GM20431 (cell line): ENCODE results near the gene E2F1.

Source experiments
- in situ Hi-C: fragments of 300-500 bp; cut with MseI, MboI; formaldehyde crosslinking; loops from one replicate; pipeline ENCODE4 v1.15.0; 2020; ENCODE audit warnings: low sequenced_read_pairs; ENCODE audit not compliant: unreplicated experiment

E2F1 gene

DNA sequence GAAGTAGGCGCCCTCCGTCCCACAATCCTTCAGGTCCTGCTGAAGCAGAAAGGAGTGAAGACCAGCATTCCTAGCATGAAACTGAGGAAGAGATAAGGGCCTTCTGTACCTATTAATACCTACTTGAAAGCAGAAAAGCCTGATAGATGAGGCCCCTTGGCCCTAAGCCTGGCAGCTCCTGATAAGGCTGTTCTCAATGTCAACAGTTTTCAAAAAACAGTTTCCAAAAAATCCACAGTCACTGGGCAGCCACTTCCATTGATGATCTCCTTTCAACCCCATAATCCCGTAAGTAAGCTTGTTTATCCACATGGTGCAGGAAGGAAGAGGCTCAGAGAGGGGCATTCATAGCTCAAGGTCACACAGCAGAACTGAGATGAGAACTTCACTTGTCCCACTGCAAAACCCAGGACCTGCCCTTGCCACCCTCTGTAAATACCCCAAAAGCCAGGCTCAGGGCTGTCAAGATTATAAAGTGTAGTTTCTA, 2.8 kb upstream of the E2F1 start:
- in situ Hi-C loops = no loop called here

DNA sequence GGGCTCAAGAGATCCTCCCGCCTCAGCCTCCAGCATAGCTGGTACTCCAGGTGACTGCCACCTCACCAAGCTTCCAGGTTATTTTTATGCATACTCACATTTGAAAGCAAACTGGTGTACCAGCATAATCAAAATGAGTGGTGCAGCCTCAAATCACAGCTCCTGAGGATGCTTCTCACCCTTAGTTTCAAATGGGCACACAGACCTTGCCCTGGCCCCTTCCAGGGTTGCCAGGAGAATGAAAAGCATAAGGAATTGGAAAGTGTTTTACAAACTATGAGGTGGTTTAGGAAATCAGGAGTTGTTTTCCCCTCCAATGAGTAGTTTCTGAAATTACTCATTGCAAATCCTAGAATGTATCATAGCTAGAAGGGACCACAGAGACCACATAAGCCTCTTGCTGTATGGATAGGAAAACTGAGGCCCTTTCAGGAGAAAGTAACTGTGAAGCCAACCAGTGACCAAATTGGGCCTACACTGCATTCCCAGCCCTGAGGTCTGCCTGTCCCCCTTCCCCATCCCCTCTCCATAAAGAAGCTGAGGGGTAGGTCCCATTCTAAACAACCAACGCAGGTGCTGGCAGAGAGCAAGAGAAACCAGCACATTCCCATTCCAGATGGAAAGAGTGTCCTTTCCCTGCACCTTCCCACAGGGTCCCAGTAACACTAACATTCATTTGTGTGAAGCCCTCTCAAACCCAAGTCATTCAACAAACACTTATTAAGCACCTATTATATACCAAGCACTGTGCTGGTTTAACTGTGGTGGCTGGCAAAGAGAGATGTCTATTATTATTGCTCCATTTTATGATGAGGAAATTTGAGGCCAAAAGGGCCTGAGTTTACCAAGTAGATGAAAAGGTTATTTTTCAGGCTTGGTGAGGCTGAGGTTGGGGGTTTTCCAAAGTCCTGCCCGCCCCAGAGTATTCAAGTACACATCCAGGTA, 2.1 kb upstream of the E2F1 start:
- in situ Hi-C loops = no loop called here

DNA sequence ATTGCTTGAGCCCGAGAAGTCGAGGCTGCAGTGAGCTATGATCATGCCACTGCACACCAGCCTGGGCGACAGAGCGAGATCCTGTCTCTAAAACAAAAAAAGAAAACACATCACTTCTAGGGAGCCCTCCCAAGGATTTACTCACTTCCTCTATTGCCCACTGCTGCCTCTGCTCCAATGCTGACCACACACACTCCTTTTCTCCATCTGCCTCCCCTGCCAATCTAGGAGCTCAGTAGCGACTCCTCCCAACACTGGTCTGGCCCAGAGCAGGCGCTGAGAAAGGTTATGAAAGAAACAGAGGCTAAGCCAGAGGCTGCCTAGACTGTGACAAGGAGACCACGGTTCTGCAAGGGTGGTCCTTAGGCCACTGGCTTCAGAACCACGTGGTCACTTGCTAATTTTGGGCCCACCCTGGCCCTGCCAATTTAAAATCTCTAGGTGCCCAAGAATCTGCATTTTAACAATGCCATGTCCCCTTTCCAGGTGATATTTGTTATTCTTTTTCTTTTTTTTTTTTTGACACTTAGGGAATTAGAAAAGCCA, 1.3 kb upstream of the E2F1 start:
- in situ Hi-C loops = no loop called here

DNA sequence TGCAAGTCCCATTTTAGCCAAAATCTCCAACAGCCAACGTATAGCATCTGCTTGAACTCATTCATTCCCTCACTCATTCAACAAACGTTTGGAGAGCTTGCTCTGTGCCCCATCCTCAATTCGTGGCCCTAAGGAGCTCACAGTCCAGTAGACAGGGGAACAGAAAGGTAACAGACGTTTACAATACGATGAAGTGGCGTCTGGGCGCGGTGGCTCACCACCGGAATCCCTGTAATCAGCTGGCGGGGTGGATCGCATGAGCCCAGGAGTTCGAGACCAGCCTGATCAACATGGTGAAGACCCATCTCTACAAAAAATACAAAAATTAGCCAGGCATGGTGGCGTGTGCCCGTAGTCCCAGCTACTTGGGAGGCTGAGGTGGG, 790 bp upstream of the E2F1 start:
- in situ Hi-C loops = no loop called here

DNA sequence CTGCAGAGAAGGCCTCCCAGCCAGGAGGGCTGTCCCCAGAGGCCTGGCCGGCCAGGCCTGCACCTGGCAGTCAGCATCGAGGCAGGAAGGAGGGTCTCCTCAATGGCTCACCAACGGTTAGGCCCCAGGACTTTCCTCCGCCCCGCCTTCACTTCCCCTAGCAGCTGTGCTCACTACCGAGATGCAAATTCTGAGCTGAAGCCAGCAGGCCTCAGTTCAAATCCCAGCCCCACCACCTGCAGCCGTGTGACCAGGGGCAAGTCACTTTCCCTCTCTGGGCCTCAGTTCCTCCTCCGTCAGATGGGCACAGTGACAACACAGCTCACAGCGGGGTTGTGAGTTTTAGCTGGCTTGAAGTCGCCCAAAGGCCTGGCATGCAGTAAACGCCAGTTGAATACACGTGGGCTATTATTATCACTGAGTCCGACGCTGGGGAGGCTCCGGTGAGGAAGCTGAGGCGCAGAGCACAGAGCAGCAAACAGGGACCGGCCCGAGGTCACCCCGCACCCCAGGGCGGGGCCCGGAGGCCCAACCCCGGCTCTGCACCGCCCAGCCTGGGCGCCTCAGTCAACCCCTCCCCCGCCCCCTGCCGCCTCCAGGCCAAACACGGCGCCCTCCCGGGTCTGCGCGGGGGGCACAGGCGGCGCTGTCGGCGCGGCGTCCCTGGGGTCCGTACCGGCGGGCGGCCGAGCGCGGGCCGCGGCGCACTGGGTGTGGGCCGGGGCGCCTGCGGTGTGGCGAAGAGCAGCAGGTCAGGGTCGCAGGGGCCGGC, 671 bp downstream of the E2F1 start:
- in situ Hi-C loops = no loop called here

DNA sequence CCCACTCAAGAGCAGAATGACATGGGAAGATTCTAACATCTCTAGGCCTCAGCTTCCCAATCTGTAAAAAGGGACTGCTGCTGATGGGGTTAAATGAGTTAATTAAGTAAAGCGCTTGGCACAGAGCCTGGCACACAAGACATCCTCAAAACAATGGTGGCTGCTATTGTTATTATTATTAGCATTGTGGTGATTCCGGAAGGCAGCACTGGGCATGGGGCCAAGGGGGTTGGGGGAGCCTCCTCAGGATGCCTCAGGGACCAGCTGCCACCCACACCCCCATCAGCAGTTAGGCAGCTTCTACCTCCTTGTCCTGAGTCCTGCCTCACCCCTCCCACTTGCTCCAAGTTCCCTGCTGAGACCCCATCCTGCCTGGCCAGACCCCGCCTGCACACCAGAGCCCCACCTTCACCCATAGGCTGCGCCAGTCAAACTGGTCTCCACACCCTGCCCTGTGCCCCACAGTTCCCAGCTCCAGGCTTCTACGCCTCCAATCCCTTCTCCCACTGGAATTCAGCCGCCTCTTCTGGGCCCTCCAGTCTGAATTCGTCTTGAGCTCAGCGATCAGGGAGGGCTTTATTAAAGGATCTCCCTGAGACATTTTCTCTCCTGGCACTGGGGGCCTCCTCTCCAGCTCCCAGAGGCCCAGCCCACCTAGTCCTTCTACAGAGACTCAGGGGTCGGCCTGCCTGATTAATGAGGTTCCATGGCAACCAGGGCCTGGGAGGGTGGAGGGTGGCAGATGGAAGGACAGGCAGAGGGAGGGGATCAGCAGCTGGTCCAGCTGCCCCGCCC, 1.5 kb downstream of the E2F1 start:
- in situ Hi-C loops = no loop called here

DNA sequence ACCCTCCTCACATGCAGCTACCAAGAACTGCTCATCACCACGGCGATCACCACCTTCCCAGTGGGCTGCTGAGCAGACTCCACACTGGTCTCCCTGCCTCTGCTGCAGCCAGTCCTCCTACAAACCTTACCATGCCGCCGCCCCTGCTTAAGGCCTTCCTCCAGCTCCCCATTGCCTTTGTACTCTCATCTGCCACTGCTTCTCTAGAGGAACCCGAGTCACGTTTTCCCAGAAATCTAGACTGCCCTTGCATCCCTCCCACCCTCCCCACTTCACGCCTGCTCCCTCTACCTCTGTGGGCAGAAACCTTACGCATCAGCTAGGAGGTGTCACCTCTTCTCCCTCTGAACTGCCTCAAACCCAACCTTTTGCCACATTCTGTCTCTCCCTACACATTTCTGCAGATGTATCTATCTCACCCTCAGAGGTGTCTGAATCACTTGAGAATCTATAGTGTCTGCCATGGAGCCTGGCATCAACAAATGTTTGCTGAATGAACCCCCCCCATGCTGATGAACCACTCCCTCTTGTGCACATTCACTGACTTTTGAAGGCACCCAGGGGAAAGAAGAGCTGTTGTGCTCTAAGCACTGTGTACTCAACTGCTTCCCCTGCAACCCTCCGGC, 4.3 kb downstream of the E2F1 start:
- in situ Hi-C loops = no loop called here

DNA sequence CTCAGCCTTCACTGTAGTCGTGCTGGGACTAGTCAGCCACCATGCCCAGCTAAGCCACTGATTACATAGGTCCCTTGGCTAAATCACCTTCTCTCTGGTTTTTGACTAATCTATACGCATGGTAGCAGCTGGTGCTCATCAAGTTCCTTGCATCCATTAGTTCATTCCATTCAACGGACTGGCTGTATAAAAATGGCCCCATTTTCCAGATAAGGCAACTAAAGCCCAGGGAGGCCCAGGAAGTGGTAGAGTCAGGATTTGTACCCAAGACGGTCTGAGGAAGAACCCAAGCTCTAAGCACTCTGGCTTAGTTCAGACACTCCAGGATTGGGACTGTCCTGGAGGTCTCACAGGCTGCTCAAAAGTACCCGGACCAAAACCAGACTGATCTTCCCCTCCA, 4.9 kb downstream of the E2F1 start:
- in situ Hi-C loops = no loop called here

DNA sequence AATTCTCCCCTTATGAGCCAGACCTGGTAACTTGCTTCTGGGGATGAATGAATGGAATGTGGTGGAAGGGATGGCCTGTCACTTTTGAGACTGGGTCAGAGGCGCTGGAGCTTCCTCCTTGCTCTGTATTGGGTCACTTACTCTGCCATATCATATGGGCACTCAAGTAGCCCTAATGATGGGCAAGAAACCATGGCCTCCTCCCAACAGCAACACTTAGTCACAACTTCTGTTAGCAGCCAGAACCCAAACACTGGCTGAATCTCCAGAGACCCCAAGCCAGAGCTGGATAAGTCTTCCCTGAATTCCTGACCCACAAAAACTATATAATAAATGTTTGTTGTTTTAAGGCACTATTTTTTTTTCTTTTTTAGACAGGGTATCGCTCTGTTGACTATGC, 5.5 kb downstream of the E2F1 start:
- in situ Hi-C loops = no loop called here

DNA sequence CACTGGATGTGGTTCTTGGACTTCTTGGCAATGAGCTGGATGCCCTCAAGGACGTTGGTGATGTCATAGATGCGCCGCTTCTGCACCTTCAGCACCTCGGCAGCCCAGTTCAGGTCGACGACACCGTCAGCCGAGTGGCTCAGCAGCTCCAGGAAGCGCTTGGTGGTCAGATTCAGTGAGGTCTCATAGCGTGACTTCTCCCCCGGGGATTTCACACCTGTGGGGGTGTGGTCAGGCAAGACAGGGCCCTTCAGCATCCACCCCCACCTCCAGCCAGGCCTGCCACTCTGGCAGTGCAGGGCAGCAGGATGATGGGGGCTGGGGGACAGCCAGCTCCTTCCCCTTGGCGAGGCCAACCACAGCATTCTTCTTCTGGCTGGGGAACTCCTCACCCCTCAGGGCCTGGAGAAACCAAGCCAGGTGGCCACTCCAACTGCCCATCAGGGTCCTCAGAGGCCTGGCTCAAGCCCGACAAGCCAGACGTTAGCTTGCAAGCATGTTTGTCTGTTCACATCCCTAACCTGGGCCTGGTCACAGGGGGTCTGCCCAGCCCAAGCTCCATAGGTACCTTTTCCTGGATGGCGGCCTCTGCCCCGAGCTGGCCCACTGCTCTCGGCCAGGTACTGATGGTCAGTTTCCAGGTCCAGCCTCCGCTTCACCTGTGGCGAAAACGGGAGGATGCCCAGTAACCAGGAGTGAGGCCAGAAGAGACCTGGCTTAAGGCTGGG, 6.3 kb downstream of the E2F1 start:
- in situ Hi-C loops = no loop called here

DNA sequence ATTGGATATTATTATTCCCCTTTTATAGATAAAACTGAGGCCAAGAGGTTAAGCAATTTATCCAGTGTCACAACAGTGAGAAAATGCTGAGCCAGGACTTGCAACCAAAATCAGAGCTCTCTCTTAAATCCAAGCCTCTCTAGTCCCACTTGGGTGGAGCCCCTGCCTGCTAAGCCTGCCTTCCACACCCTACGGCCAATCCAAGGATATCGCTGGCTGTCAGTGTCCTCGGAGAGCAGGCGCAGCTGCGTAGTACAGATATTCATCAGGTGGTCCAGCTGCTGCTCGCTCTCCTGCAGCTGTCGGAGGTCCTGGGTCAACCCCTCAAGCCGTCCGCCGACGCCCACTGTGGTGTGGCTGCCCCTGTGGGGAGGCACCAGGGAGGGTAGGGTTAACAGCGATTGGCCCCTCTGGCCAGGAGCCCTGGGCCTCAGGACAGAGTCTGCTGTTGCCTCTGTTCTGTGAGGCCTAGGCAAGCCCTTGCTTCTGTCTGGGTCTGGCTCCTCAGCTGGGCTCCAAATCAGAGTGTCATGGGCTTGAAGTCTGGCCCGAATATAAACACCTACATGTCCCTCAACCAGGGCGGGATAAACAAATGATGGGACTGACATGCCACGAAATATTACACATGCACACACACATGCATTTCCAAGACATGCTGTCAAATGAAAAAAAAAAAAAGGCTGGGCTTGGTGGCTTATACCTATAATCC, 8.0 kb downstream of the E2F1 start:
- in situ Hi-C loops = no loop called here

DNA sequence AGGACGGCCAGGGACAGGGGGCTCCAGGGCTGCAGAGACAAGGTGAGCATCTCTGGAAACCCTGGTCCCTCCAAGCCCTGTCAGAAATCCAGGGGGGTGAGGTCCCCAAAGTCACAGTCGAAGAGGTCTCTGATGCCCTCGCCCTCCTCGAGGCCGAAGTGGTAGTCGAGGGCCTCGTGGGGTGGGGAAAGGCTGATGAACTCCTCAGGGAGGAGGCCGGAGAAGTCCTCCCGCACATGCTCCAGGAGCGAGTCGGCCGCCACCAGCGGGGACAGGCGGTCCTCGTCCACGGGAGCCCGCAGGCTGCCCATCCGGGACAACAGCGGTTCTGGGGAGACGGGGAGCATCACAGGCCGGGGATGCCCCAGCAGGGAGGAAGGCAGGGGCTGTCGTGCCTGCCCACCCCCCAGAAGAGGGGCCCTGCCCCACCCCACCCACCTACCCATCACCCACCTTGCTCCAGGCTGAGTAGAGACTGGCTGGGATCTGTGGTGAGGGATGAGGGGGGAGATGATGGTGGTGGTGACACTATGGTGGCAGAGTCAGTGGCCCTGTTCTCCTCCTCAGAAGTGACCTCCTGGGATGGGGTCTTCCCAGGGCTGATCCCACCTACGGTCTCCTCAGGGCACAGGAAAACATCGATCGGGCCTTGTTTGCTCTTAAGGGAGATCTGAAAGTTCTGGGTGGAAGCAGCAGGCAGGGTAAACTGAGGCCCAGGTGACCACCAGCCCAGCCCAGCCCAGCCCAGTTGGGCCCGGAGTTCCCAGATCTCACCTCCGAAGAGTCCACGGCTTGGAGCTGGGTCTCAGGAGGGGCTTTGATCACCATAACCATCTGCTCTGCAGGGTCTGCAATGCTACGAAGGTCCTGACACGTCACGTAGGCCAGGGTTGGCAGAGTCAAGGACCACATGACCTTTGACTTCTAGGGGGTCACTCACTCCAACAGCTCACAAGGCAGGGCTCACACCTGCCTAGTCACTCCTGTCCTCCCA, 9.2 kb downstream of the E2F1 start:
- in situ Hi-C loops = no loop called here

DNA sequence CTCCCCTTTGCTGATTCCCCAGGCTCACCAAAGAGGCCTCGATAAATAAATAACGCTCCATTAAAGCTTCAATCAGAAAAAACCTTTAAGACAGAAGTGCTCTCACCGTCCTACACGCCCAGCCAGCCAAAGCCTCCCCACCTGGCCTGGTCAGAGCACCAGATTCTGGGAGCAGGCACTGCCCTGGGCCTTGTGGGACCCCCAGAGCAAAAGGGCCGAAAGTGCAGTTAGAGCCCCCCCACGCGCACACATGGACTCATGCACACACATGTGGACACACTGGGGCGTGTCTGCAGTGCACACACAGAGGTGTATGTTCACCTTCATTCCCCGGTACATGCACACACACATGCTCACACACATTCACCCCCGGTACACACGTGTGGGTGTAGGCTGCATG, 10.1 kb downstream of the E2F1 start:
- in situ Hi-C loops = no loop called here

DNA sequence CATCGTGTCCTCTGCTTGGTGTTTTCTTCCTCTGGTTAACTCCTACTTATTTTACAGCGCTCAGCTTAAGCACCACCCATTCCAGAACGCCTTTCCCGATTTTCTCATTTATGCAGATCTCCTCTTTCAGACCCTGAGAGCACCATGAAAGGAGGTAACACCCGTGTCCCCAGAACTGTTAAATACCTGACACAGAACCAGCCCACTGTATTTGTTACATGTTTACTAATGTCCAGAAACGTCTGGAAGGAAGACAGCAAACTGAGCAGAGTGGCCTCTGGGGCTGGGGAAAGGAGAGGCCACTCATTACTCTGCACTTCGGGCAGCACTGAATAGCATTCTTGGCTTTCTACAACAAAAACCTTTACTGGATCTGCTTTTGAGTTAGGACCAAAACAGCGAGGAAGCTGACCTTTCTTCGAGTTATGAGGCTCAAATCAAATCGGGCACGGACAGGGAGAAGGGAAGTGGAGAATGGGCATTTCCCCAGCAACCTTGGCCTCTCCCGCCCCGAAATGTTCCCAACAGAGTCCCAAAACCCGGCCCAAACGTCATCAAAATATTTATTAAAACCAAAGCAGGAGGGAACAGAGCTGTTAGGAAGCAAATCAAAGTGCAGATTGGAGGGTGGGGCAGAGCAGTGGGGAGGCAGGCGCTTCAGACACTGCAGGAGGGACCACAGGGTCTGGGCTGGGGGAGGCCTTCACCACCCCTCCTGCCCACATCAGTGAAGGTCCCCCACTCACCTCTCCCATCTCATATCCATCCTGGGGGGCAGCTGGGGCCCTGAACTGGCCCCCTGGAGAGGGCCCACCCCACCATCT, 10.8 kb downstream of the E2F1 start:
- in situ Hi-C loops = no loop called here

DNA sequence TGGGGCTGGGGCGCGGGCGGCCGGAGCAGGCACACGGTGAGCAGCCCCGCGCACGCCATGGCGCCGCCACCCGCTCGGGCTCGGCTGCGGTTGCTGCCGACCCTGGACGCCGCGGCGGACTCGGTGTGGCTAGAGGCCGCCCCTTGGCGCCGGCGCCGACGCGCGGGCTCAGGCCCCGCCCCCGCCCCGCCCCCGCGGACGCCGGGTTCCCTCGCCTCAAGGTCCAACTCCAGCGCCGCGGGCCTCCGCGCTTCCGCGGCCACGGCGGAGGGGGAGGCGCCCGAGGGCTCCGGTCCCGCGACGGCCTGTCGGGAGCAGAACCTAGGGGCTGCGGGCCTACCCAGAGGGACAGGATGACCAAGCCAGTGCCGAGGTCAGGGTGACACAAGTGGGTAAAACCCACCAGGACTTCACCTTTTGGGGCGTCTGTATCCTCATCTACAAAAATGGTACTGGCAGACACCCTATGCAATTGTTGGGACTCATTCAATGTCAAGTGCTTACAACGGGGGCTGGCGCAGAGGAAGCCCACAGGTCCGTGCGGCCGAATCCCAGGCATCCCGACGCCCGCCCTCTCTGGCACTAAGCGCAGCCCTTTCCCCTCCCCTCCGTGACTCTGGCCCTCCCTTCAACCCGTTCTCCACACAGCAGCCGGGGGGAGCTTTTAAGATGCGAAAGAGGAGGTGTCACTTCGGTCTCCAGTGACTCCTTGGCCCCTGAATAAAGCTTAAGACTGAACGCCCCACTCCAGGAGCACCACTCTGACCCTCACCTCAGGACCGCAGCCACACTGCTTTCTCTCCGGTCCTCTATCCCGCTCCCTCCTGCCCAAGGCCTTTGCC, 11.7 kb downstream of the E2F1 start, which contains the start of gene NECAB3:
TSS of gene NECAB3 (minus strand) at position 135 of the 842 bp plus-strand sequence. CDS start at position 59, 76 bp downstream.
- in situ Hi-C loops = no loop called here
